ENCODE results near the gene RBMS1.

The RBMS1 gene

GRCh38 chr2:160493227-160494028 is at the start of gene RBMS1:
Gene RBMS1, minus strand, starts transcription at chr2:160493807. Its CDS starts 444 bp downstream, at chr2:160493363.
- peak in 2 of 3 experiments; percentile 37 to 44 for DNase-seq (ENCODE audit: low read depth in 2 of 3, low spot score in 2 of 3)

GRCh38 chr2:160541745-160542144 is 48.1 kb upstream of the RBMS1 start:
- DNase-seq (ENCODE audit: low read depth in 2 of 3, low spot score in 2 of 3): no peak

- no peak for DNase-seq (ENCODE audit: low read depth in 2 of 3, low spot score in 2 of 3)
Observed at GRCh38 chr2:160538559-160539355, 45.1 kb upstream of the RBMS1 start.

- DNase-seq (ENCODE audit: low read depth in 2 of 3, low spot score in 2 of 3): no peak
Observed at GRCh38 chr2:160538115-160538514, 44.5 kb upstream of the RBMS1 start.

- DNase-seq (ENCODE audit: low read depth in 2 of 3, low spot score in 2 of 3): no peak
Observed at GRCh38 chr2:160534996-160535395, 41.4 kb upstream of the RBMS1 start.

- DNase-seq (ENCODE audit: low read depth in 2 of 3, low spot score in 2 of 3): no peak
Observed at GRCh38 chr2:160534249-160534648, 40.6 kb upstream of the RBMS1 start.

- no peak for DNase-seq (ENCODE audit: low read depth in 2 of 3, low spot score in 2 of 3)
Observed at GRCh38 chr2:160533482-160533881, 39.9 kb upstream of the RBMS1 start.

- DNase-seq (ENCODE audit: low read depth in 2 of 3, low spot score in 2 of 3): no peak
Observed at GRCh38 chr2:160532388-160532787, 38.8 kb upstream of the RBMS1 start.

- no peak for DNase-seq (ENCODE audit: low read depth in 2 of 3, low spot score in 2 of 3)
Observed at GRCh38 chr2:160522951-160523710, 29.5 kb upstream of the RBMS1 start.

GRCh38 chr2:160517731-160518130 is 24.1 kb upstream of the RBMS1 start:
- no peak for DNase-seq (ENCODE audit: low read depth in 2 of 3, low spot score in 2 of 3)

- no peak for DNase-seq (ENCODE audit: low read depth in 2 of 3, low spot score in 2 of 3)
Observed at GRCh38 chr2:160516547-160517365, 23.1 kb upstream of the RBMS1 start.

- DNase-seq (ENCODE audit: low read depth in 2 of 3, low spot score in 2 of 3): no peak
Observed at GRCh38 chr2:160515120-160515519, 21.5 kb upstream of the RBMS1 start.

- DNase-seq (ENCODE audit: low read depth in 2 of 3, low spot score in 2 of 3): no peak
Observed at GRCh38 chr2:160513120-160513519, 19.5 kb upstream of the RBMS1 start.

- DNase-seq (ENCODE audit: low read depth in 2 of 3, low spot score in 2 of 3): no peak
Observed at GRCh38 chr2:160512491-160512890, 18.9 kb upstream of the RBMS1 start.

- DNase-seq (ENCODE audit: low read depth in 2 of 3, low spot score in 2 of 3): no peak
Observed at GRCh38 chr2:160510617-160511016, 17.0 kb upstream of the RBMS1 start.

- no peak for DNase-seq (ENCODE audit: low read depth in 2 of 3, low spot score in 2 of 3)
Observed at GRCh38 chr2:160509016-160509415, 15.4 kb upstream of the RBMS1 start.

GRCh38 chr2:160507464-160507863 is 13.9 kb upstream of the RBMS1 start:
- DNase-seq (ENCODE audit: low read depth in 2 of 3, low spot score in 2 of 3): no peak

- no peak for DNase-seq (ENCODE audit: low read depth in 2 of 3, low spot score in 2 of 3)
Observed at GRCh38 chr2:160507046-160507407, 13.4 kb upstream of the RBMS1 start.

GRCh38 chr2:160506371-160507045 is 12.9 kb upstream of the RBMS1 start:
- no peak for DNase-seq (ENCODE audit: low read depth in 2 of 3, low spot score in 2 of 3)

- no peak for DNase-seq (ENCODE audit: low read depth in 2 of 3, low spot score in 2 of 3)
Observed at GRCh38 chr2:160505256-160505655, 11.6 kb upstream of the RBMS1 start.
